B cell (primary cell): ENCODE results near the gene CD244. TPM values are rescaled to one million over a fixed set of nuclear protein-coding genes. Genes with fewer than 3 reads are reported as not detected.

Experiments used
- ATAC-seq: fragments of 200-7000 bp; cut with Tn5 transposase; one replicate; pipeline ENCODE4 v1.10.0; 2021; ENCODE audit warnings: low read depth, mild to moderate bottlenecking, moderate number of reproducible peaks, moderate library complexity
- CTCF ChIA-PET: fragments of 350-600 bp; sonication (Branson Sonifier 250); formaldehyde crosslinking; loops from one replicate; lab custom pipeline; 2021; ENCODE audit warnings: antibody characterized with exemption, inconsistent platforms; lab: Charles Lee
- POLR2A ChIA-PET: fragments of 350-600 bp; sonication (Branson Sonifier 250); formaldehyde crosslinking; loops from one replicate; lab custom pipeline; 2021; ENCODE audit warnings: antibody characterized with exemption; lab: Charles Lee
- DNase-seq: peaks from one replicate; pipeline ENCODE4 v3.0.0; 2013
- H2AFZ ChIP-seq: 2 replicates; pipeline ENCODE4 v1.6.1; 2012; ENCODE audit warnings: mild to moderate bottlenecking, low read depth, low read length; ENCODE audit not compliant: insufficient read depth, poor library complexity, severe bottlenecking
- H3K27ac ChIP-seq, 2 donors: 1 replicate in 1 of 2; 2 replicates in 1 of 2; pipeline ENCODE4 v1.5.1; 2012 to 2013; ENCODE audit warnings: low read length in 2 of 2, mild to moderate bottlenecking in 2 of 2, moderate library complexity in 1 of 2
- H3K27me3 ChIP-seq, 4 experiments: fragments of 200-600 bp in 1 of 4; sonication (generic) in 1 of 4; replicated peaks in 1 of 4; 1 replicate in 2 of 4; 2 replicates in 2 of 4; pipeline versions ENCODE4 v1.6.1 to v1.7.0; 2013 to 2016; ENCODE audit warnings: low read length in 3 of 4, mild to moderate bottlenecking in 2 of 4, mixed read lengths in 1 of 4, moderate library complexity in 1 of 4; ENCODE audit not compliant: insufficient read depth in 4 of 4, control insufficient read depth in 3 of 4; ENCODE audit errors: control extremely low read depth in 1 of 4
- H3K36me3 ChIP-seq, 2 experiments: replicated peaks in 1 of 2; 1 replicate in 1 of 2; 2 replicates in 1 of 2; pipeline versions ENCODE4 v1.6.1 to v1.7.1; 2013; ENCODE audit warnings: low read length in 1 of 2; ENCODE audit not compliant: insufficient read depth in 2 of 2, control insufficient read depth in 1 of 2; ENCODE audit errors: control extremely low read depth in 1 of 2, extremely low read depth in 1 of 2
- H3K4me1 ChIP-seq, 2 donors: fragments of 200-600 bp in 1 of 2; sonication (generic) in 1 of 2; 1 replicate in 1 of 2; 2 replicates in 1 of 2; pipeline versions ENCODE4 v1.5.1 to v1.6.1; 2013 to 2017; ENCODE audit warnings: low read length in 2 of 2; ENCODE audit not compliant: control insufficient read depth in 2 of 2, insufficient read depth in 2 of 2
- H3K4me2 ChIP-seq: replicated peaks from 2 replicates; pipeline ENCODE3; 2012; ENCODE audit warnings: mild to moderate bottlenecking, low read depth, low read length; ENCODE audit not compliant: poor library complexity, severe bottlenecking
- H3K4me3 ChIP-seq, 5 experiments: fragments of 200-600 bp in 1 of 5; sonication (generic) in 1 of 5; 1 replicate in 3 of 5; 2 replicates in 2 of 5; pipeline versions ENCODE4 v1.5.1 to v1.7.0; 2011 to 2016; ENCODE audit warnings: low read length in 4 of 5, mild to moderate bottlenecking in 4 of 5, low read depth in 2 of 5, control low read depth in 1 of 5, moderate library complexity in 1 of 5; ENCODE audit not compliant: insufficient read depth in 1 of 5; ENCODE audit errors: control extremely low read depth in 1 of 5, extremely low read depth in 1 of 5
- H3K79me2 ChIP-seq: fragments of 200-600 bp; sonication (generic); one replicate; pipeline ENCODE4 v1.6.0; 2016; ENCODE audit warnings: low read length; ENCODE audit not compliant: control insufficient read depth, insufficient read depth
- H3K9ac ChIP-seq: fragments of 200-600 bp; sonication (generic); 2 replicates; pipeline ENCODE4 v1.6.1; 2017; ENCODE audit warnings: mild to moderate bottlenecking, low read length, moderate library complexity
- H3K9me3 ChIP-seq, 3 donors: one replicate each; pipeline versions ENCODE4 v1.6.1 to v1.7.1; 2013; ENCODE audit warnings: low read length in 2 of 3; ENCODE audit not compliant: control insufficient read depth in 2 of 3, insufficient read depth in 1 of 3; ENCODE audit errors: control extremely low read depth in 1 of 3
- H4K20me1 ChIP-seq: 2 replicates; pipeline ENCODE4 v1.6.0; 2012; ENCODE audit warnings: mild to moderate bottlenecking, low read length; ENCODE audit not compliant: insufficient read depth, control insufficient read depth, poor library complexity, severe bottlenecking
- H3K27ac Mint-ChIP-seq: one replicate; pipeline ENCODE4 v1.8.0; 2021; ENCODE audit warnings: mixed read lengths
- H3K27me3 Mint-ChIP-seq: one replicate; pipeline ENCODE4 v1.8.0; 2021; ENCODE audit warnings: mixed read lengths
- H3K4me1 Mint-ChIP-seq: one replicate; pipeline ENCODE4 v1.8.0; 2021; ENCODE audit warnings: mixed read lengths
- H3K4me3 Mint-ChIP-seq: one replicate; pipeline ENCODE4 v1.8.0; 2021; ENCODE audit warnings: mixed read lengths
- H3K9me3 Mint-ChIP-seq: one replicate; pipeline ENCODE4 v1.8.0; 2022; ENCODE audit warnings: mixed read lengths; ENCODE audit not compliant: insufficient read depth
- CTCF ChIP-seq: fragments of 200-600 bp; IDR thresholded peaks from one replicate; pipeline ENCODE4 v1.8.0; 2022; ENCODE audit warnings: antibody characterized with exemption, mild to moderate bottlenecking
- EZH2 ChIP-seq: IDR thresholded peaks from 2 replicates; pipeline ENCODE4 v1.6.1; 2012; ENCODE audit warnings: borderline replicate concordance, low read depth, mild to moderate bottlenecking, moderate library complexity, low read length; ENCODE audit not compliant: insufficient read depth, poor library complexity, severe bottlenecking
- WGBS: methylation state at CpG from one replicate; pipeline ENCODE4 v1.1.5; 2013; ENCODE audit warnings: missing lambda C conversion rate; ENCODE audit not compliant: insufficient coverage; 5-methylcytosine and 5-hydroxymethylcytosine counted together
- intact Hi-C: fragments of 100-400 bp; cut with micrococcal nuclease; formaldehyde crosslinking; loops from one replicate; pipeline ENCODE4 v1.10.0; 2022
- polyA plus RNA-seq: library from polyadenylated mRNA; depleted of rRNA; stranded (reverse); fragments of >200 nt; gene quantifications from 2 replicates; pipeline ENCODE4 v1.2.3, GENCODE V29; 2012
- total RNA-seq, 2 donors: library from RNA; stranded (reverse); fragments of 120-200 nt in 1 of 2; gene quantifications; 1 replicate in 1 of 2; 2 replicates in 1 of 2; pipeline versions ENCODE4 v1.2.3 to v1.2.4, GENCODE V29; 2013 to 2022

Gene CD244
- total and polyA plus RNA-seq, 2 donors (not counting 1 experiment from before 2014, with no cell fraction given) = 0.31 TPM; not detected in 1

- Histone ChIP-seq H3K27ac (no peak overlapping the region), H4K20me1 (peaks cover 27% of the 10 kb centered on the region), H3K27me3 (no peaks in the 10 kb centered on the region), H3K4me3 (no peak overlapping the region), H3K36me3 (peaks cover 14 to 80% of the 10 kb centered on the region in 2 experiments), H3K9ac (no peak overlapping the region), H3K4me2 (no peak overlapping the region), H2AFZ (no peak overlapping the region), H3K79me2 (peaks cover 56% of the 10 kb centered on the region), H3K9me3 (peaks cover 7 to 17% (median 13%) of the 10 kb centered on the region in 3 donors), H3K4me1 (peaks cover 2 to 5% of the 10 kb centered on the region in 2 donors)
- H3K4me1 Mint-ChIP-seq = peaks cover 56% of the 10 kb centered on the region
- intact Hi-C loops = loop anchor here (5.0 kb wide), 1 partner anchor 33 kb away; no protein-coding TSS in a partner anchor
- DNase-seq (no peak), ATAC-seq (no peak)
- POLR2A ChIA-PET = no interaction called here
- no peak overlapping the region for H3K27ac Mint-ChIP-seq
- TF ChIP-seq CTCF (no peak), EZH2 (no peak)
- CTCF ChIA-PET = no interaction called here
- no peaks in the 10 kb centered on the region for H3K27me3 Mint-ChIP-seq
- H3K4me3 Mint-ChIP-seq = no peak overlapping the region
- peaks cover 5% of the 10 kb centered on the region for H3K9me3 Mint-ChIP-seq
- no CpG with 5 or more reads among the region's 1 CpG for WGBS
These were observed 52.2 kb downstream of the CD244 start for GRCh38 chr1:160810486-160810885.

- no peaks in the 10 kb centered on the region for H3K27me3 ChIP-seq
- no peak overlapping the region for H2AFZ ChIP-seq
- no peak overlapping the region for H3K27ac ChIP-seq
- Mint-ChIP-seq H3K4me3 (no peak overlapping the region), H3K27me3 (no peaks in the 10 kb centered on the region), H3K4me1 (peaks cover 72% of the 10 kb centered on the region), H3K9me3 (peaks cover 5% of the 10 kb centered on the region), H3K27ac (no peak overlapping the region)
- 90% methylated on average over 3 of the region's 3 CpGs for WGBS
- no peak overlapping the region for H3K4me2 ChIP-seq
- POLR2A ChIA-PET = interaction anchor here (0.6 kb wide), 1 partner anchor 612 kb away, joined by 4 read pairs; no protein-coding TSS in a partner anchor
- DNase-seq (no peak), ATAC-seq (no peak)
- peaks cover 16% of the 10 kb centered on the region for H4K20me1 ChIP-seq
- H3K9me3 ChIP-seq = peaks cover 10 to 19% (median 13%) of the 10 kb centered on the region in 3 donors
- peaks cover 78% of the 10 kb centered on the region for H3K79me2 ChIP-seq
- H3K4me3 ChIP-seq = no peak overlapping the region
- intact Hi-C loops = no loop called here
- CTCF ChIA-PET = interaction anchor here (0.6 kb wide), 1 partner anchor 32 kb away, joined by 4 read pairs; no protein-coding TSS in a partner anchor
- no peak for TF ChIP-seq CTCF
- TF ChIP-seq EZH2 = no peak
- no peak overlapping the region for H3K9ac ChIP-seq
- H3K4me1 ChIP-seq = peaks cover 5 to 7% of the 10 kb centered on the region in 2 donors
- peaks cover 11 to 71% of the 10 kb centered on the region in 2 experiments for H3K36me3 ChIP-seq
These were observed 54.4 kb downstream of the CD244 start for GRCh38 chr1:160808289-160808688.
